Activated CD8-positive, alpha-beta T cell treated with anti-CD3 and anti-CD28 coated beads for 36 hours (primary cell): ENCODE measurements around the gene PELO. TPM values are rescaled to one million over a fixed set of nuclear protein-coding genes. Genes with fewer than 3 reads are reported as not detected.

Source experiments
- ATAC-seq: fragments of 200-7000 bp; cut with Tn5 transposase; one replicate; pipeline ENCODE4 v1.10.0; 2021; ENCODE audit warnings: mild to moderate bottlenecking, moderate library complexity
- CTCF ChIA-PET: fragments of 350-600 bp; sonication (Branson Sonifier 250); formaldehyde crosslinking; loops from one replicate; lab custom pipeline; 2021; ENCODE audit warnings: antibody characterized with exemption; lab: Charles Lee
- POLR2A ChIA-PET: fragments of 350-600 bp; sonication (Branson Sonifier 250); formaldehyde crosslinking; loops from one replicate; lab custom pipeline; 2021; ENCODE audit warnings: antibody characterized with exemption; lab: Charles Lee
- DNase-seq: peaks from one replicate; pipeline ENCODE4 v3.0.0-alpha.2; 2020
- H3K27ac Mint-ChIP-seq: one replicate; pipeline ENCODE4 v1.8.0; 2021; ENCODE audit warnings: mild to moderate bottlenecking, mixed read lengths
- H3K27me3 Mint-ChIP-seq: one replicate; pipeline ENCODE4 v1.8.0; 2021; ENCODE audit warnings: mixed read lengths
- H3K36me3 Mint-ChIP-seq: one replicate; pipeline ENCODE4 v1.8.0; 2021; ENCODE audit warnings: low read depth, mixed read lengths
- H3K4me1 Mint-ChIP-seq: one replicate; pipeline ENCODE4 v1.8.0; 2021; ENCODE audit warnings: low read depth, mixed read lengths
- H3K4me3 Mint-ChIP-seq: one replicate; pipeline ENCODE4 v1.8.0; 2021; ENCODE audit warnings: mild to moderate bottlenecking, moderate library complexity, mixed read lengths
- H3K9me3 Mint-ChIP-seq: one replicate; pipeline ENCODE4 v1.8.0; 2021; ENCODE audit warnings: mixed read lengths
- intact Hi-C: fragments of 100-400 bp; cut with micrococcal nuclease; formaldehyde crosslinking; loops from one replicate; pipeline ENCODE4 v1.10.0; 2022
- total RNA-seq, 2 experiments: library from RNA; stranded (reverse); gene quantifications; one replicate each; pipeline ENCODE4 v1.2.3, GENCODE V29; 2021
- TF ChIP-seq, protein P1 (sequence below): fragments of 200-600 bp; IDR thresholded peaks from one replicate; pipeline ENCODE4 v1.8.0; 2022; ENCODE audit warnings: antibody characterized with exemption, mild to moderate bottlenecking

PELO gene
- total RNA-seq, 2 experiments from 2014 or later: 25.4 to 26.0 TPM

DNA sequence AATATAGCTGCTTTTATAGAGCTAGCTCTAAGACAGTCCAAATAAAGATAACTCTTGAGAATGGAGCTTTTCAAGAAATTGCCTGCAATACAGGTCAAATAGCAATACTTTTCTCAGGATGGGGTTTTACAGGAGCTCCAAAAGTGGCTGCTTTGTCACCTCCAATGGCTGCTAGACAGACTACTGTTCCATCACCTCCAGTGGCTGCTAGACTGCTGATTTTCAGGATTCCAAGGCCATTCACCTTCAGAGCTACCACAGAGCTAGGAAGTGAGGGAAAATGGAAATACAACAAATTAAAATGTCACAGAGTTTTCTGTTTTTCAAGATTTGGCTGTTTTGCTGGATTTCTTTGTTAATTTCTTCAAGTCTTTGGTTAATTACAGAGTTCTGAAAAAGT, 8.5 kb upstream of the PELO start:
- intact Hi-C loops: no loop called here
- POLR2A ChIA-PET: no interaction called here
- TF ChIP-seq, protein P1, sequence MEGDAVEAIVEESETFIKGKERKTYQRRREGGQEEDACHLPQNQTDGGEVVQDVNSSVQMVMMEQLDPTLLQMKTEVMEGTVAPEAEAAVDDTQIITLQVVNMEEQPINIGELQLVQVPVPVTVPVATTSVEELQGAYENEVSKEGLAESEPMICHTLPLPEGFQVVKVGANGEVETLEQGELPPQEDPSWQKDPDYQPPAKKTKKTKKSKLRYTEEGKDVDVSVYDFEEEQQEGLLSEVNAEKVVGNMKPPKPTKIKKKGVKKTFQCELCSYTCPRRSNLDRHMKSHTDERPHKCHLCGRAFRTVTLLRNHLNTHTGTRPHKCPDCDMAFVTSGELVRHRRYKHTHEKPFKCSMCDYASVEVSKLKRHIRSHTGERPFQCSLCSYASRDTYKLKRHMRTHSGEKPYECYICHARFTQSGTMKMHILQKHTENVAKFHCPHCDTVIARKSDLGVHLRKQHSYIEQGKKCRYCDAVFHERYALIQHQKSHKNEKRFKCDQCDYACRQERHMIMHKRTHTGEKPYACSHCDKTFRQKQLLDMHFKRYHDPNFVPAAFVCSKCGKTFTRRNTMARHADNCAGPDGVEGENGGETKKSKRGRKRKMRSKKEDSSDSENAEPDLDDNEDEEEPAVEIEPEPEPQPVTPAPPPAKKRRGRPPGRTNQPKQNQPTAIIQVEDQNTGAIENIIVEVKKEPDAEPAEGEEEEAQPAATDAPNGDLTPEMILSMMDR: no peak

DNA sequence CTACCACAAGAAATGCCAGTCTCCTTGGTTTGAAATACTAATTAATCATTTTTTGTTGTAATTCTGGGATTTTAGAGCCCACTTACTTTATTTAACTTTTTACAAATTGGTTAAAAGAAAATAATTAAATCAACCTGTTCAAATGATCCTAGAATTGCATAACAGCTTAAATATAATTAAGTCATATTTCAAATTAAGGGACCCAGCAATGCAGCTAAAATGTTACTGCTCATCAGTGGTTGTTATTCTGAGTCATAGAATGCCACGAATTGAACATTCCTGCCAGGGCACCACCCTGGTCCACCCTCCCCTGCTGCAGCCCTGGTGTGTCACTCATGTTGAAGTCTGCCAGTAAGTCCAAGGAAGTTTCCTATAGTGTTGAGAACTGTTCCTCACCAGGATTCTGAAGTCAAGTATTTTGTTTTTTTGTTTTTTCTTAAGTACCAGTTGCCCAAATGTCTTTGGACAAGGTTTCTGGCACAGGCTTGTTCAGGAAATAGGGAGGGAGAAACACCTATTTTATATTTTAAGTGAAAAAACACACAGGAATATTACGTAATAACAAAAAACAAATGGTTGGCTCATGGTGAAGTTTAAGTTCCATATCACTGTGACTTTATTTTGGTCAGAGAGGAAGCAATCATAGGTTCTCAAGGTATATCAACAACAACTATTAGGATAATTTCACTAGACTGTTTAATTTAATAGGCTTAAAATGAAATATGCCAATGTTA, 4.3 kb upstream of the PELO start:
- H3K27ac Mint-ChIP-seq: no peak overlapping the region
- intact Hi-C loops: loop anchor here (10.0 kb wide), 2 partner anchors 79 to 311 kb away; no protein-coding TSS in a partner anchor
- H3K4me3 Mint-ChIP-seq: no peak overlapping the region
- no peaks in the 10 kb centered on the region for H3K36me3 Mint-ChIP-seq
- H3K4me1 Mint-ChIP-seq: peaks cover 20% of the 10 kb centered on the region
- no peak for DNase-seq
- TF ChIP-seq, protein P1: no peak
- ChIA-PET POLR2A (no interaction called here), CTCF (no interaction called here)
- no peaks in the 10 kb centered on the region for H3K9me3 Mint-ChIP-seq
- H3K27me3 Mint-ChIP-seq: no peaks in the 10 kb centered on the region
- ATAC-seq: no peak

More for the DNA sequence above, 8.5 kb upstream of the PELO start:
- CTCF ChIA-PET: interaction anchor here (1.0 to 1.7 kb wide), 5 partner anchors 16 to 136 kb away, joined by 3 to 7 read pairs (median 3); no protein-coding TSS in a partner anchor
- peaks cover 23% of the 10 kb centered on the region for H3K4me1 Mint-ChIP-seq
- ATAC-seq (no peak), DNase-seq (no peak)
- H3K36me3 Mint-ChIP-seq: no peaks in the 10 kb centered on the region
- no peaks in the 10 kb centered on the region for H3K27me3 Mint-ChIP-seq
- H3K4me3 Mint-ChIP-seq: no peak overlapping the region
- H3K27ac Mint-ChIP-seq: no peak overlapping the region
- no peaks in the 10 kb centered on the region for H3K9me3 Mint-ChIP-seq

- H3K9me3 Mint-ChIP-seq: no peaks in the 10 kb centered on the region
- ATAC-seq: no peak
- H3K36me3 Mint-ChIP-seq: no peaks in the 10 kb centered on the region
- H3K4me3 Mint-ChIP-seq: no peak overlapping the region
- H3K4me1 Mint-ChIP-seq: peaks cover 31% of the 10 kb centered on the region
- no peaks in the 10 kb centered on the region for H3K27me3 Mint-ChIP-seq
- no peak for DNase-seq
- intact Hi-C loops: loop anchor here (5.0 to 10.0 kb wide), 4 partner anchors 42 to 310 kb away; no protein-coding TSS in a partner anchor
- no peak overlapping the region for H3K27ac Mint-ChIP-seq
- ChIA-PET POLR2A (no interaction called here), CTCF (no interaction called here)
- TF ChIP-seq, protein P1: no peak
These were observed 3.0 kb upstream of the PELO start for GRCh38 chr5:52784737-52785136.

GRCh38 chr5:52786391-52786790, 1.3 kb upstream of the PELO start:
- TF ChIP-seq, protein P1: no peak
- DNase-seq (no peak), ATAC-seq (no peak)
- Mint-ChIP-seq H3K9me3 (no peaks in the 10 kb centered on the region), H3K27me3 (no peaks in the 10 kb centered on the region), H3K36me3 (peaks cover 8% of the 10 kb centered on the region), H3K27ac (no peak overlapping the region), H3K4me1 (peaks cover 44% of the 10 kb centered on the region), H3K4me3 (peak overlapping the region; percentile 8)
- intact Hi-C loops: loop anchor here (5.0 to 10.0 kb wide), 4 partner anchors 44 to 308 kb away; no protein-coding TSS in a partner anchor
- POLR2A ChIA-PET: interaction anchor here (1.6 kb wide), 1 partner anchor 11 kb away, joined by 7 read pairs; no protein-coding TSS in a partner anchor
- CTCF ChIA-PET: interaction anchor here (1.8 to 2.4 kb wide), 2 partner anchors 21 to 128 kb away, joined by 7 to 13 read pairs; no protein-coding TSS in a partner anchor
